ENCODE measurements around the gene SAPCD2.

GRCh38 chr9:137037483-137037882, 32.9 kb downstream of the SAPCD2 start:
- no peak for TF ChIP-seq CTCF (IDR thresholded peaks at IDR 0.05 in 4 of 5, conservative IDR thresholded peaks at IDR 0.05 in 1 of 5)
- TF ChIP-seq POLR2A (IDR thresholded peaks at IDR 0.05) = no peak

All from gastrocnemius medialis (tissue), 4 donors.